KMS-11 (cell line): ENCODE data around the gene FAM241B.

Experiments used
- H2AFZ ChIP-seq: fragments of 200-600 bp; sonication (generic); 2 replicates; pipeline ENCODE4 v1.6.1; 2016; ENCODE audit warnings: antibody characterized with exemption, mixed run types, low read depth
- H3K27ac ChIP-seq: fragments of 200-600 bp; sonication (generic); 2 replicates; pipeline ENCODE4 v1.6.1; 2016; ENCODE audit warnings: mild to moderate bottlenecking, mixed run types
- H3K27me3 ChIP-seq: fragments of 200-600 bp; sonication (generic); 2 replicates; pipeline ENCODE4 v1.6.1; 2017; ENCODE audit warnings: mild to moderate bottlenecking, low read depth, mixed run types, moderate library complexity; ENCODE audit not compliant: insufficient read depth
- H3K36me3 ChIP-seq: fragments of 200-600 bp; sonication (generic); 2 replicates; pipeline ENCODE4 v1.6.1; 2017; ENCODE audit warnings: mild to moderate bottlenecking, mixed run types; ENCODE audit not compliant: insufficient read depth
- H3K4me1 ChIP-seq: fragments of 200-600 bp; sonication (generic); 2 replicates; pipeline ENCODE4 v1.6.1; 2016; ENCODE audit warnings: mild to moderate bottlenecking, low read depth, mixed run types; ENCODE audit not compliant: poor library complexity, severe bottlenecking
- H3K4me2 ChIP-seq: fragments of 200-600 bp; sonication (generic); 2 replicates; pipeline ENCODE4 v1.7.0; 2016; ENCODE audit warnings: mild to moderate bottlenecking, mixed run types
- H3K4me3 ChIP-seq: fragments of 200-600 bp; sonication (generic); IDR thresholded peaks from 2 replicates; pipeline ENCODE4 v1.6.1; 2017; ENCODE audit warnings: low read depth, low read length, mixed read lengths; ENCODE audit not compliant: insufficient read depth
- H3K79me2 ChIP-seq: fragments of 200-600 bp; sonication (generic); 2 replicates; pipeline ENCODE4 v1.6.1; 2016; ENCODE audit warnings: low read depth, mixed run types; ENCODE audit not compliant: insufficient read depth
- H3K9ac ChIP-seq: fragments of 200-600 bp; sonication (generic); 2 replicates; pipeline ENCODE4 v1.6.1; 2016; ENCODE audit warnings: mild to moderate bottlenecking, mixed run types
- H4K20me1 ChIP-seq: fragments of 200-600 bp; sonication (generic); 2 replicates; pipeline ENCODE4 v1.6.1; 2016; ENCODE audit warnings: mild to moderate bottlenecking, mixed run types; ENCODE audit not compliant: insufficient read depth
- CTCF ChIP-seq: fragments of 200-600 bp; sonication (generic); conservative IDR thresholded peaks from 2 replicates; pipeline ENCODE4 v1.6.1; 2017; ENCODE audit warnings: low read depth, mild to moderate bottlenecking, antibody characterized with exemption, low read length, moderate library complexity, mixed read lengths

FAM241B gene

GRCh38 chr10:69656742-69657269 lies 26.8 kb downstream of the FAM241B start:
- no peaks in the 10 kb centered on the region for H3K79me2 ChIP-seq
- TF ChIP-seq CTCF: no peak

GRCh38 chr10:69657430-69657829 lies 27.4 kb downstream of the FAM241B start:
- H3K36me3 ChIP-seq: no peaks in the 10 kb centered on the region
- no peak overlapping the region for H3K4me3 ChIP-seq
- no peaks in the 10 kb centered on the region for H3K4me1 ChIP-seq
- no peaks in the 10 kb centered on the region for H3K79me2 ChIP-seq
- no peak for TF ChIP-seq CTCF
- no peak overlapping the region for H2AFZ ChIP-seq
- H3K27ac ChIP-seq: no peak overlapping the region
- no peaks in the 10 kb centered on the region for H4K20me1 ChIP-seq
- peaks cover 50% of the 10 kb centered on the region; the same call in 1 of the 2 replicates for H3K27me3 ChIP-seq
- H3K9ac ChIP-seq: no peak overlapping the region
- no peak overlapping the region for H3K4me2 ChIP-seq

More at GRCh38 chr10:69656742-69657269, 26.8 kb downstream of the FAM241B start:
- Histone ChIP-seq H3K27ac (no peak overlapping the region), H3K9ac (no peak overlapping the region), H3K27me3 (peaks cover 50% of the 10 kb centered on the region; the same call in 1 of the 2 replicates), H4K20me1 (no peaks in the 10 kb centered on the region), H3K4me3 (no peak overlapping the region), H3K4me2 (no peak overlapping the region), H3K4me1 (no peaks in the 10 kb centered on the region), H2AFZ (no peak overlapping the region), H3K36me3 (no peaks in the 10 kb centered on the region)

- Histone ChIP-seq H3K27me3 (peaks cover 49% of the 10 kb centered on the region; the same call in 1 of the 2 replicates), H3K4me1 (no peaks in the 10 kb centered on the region), H2AFZ (no peak overlapping the region), H4K20me1 (no peaks in the 10 kb centered on the region), H3K4me3 (no peak overlapping the region), H3K27ac (no peak overlapping the region), H3K4me2 (no peak overlapping the region), H3K79me2 (no peaks in the 10 kb centered on the region), H3K9ac (no peak overlapping the region), H3K36me3 (no peaks in the 10 kb centered on the region)
- TF ChIP-seq CTCF: no peak
These were observed 27.8 kb downstream of the FAM241B start for GRCh38 chr10:69657866-69658265.

GRCh38 chr10:69659241-69660038 lies 29.4 kb downstream of the FAM241B start:
- H3K27me3 ChIP-seq: peaks cover 55% of the 10 kb centered on the region; the same call in 1 of the 2 replicates
- no peak overlapping the region for H3K4me3 ChIP-seq

More at GRCh38 chr10:69659241-69660038, 29.4 kb downstream of the FAM241B start:
- Histone ChIP-seq H3K27ac (no peak overlapping the region), H3K36me3 (no peaks in the 10 kb centered on the region), H3K9ac (no peak overlapping the region), H2AFZ (no peak overlapping the region), H3K4me2 (no peak overlapping the region), H3K4me1 (no peaks in the 10 kb centered on the region), H4K20me1 (no peaks in the 10 kb centered on the region), H3K79me2 (no peaks in the 10 kb centered on the region)
- TF ChIP-seq CTCF: no peak
